Suprapubic skin (tissue), 4 donors: ENCODE data around the gene ACO2. TPM values are rescaled to one million over a fixed set of nuclear protein-coding genes. Genes with fewer than 3 reads are reported as not detected.
"Not testable (repeated sequence)": the region's sequence is repeated elsewhere in the genome, so short reads cannot be mapped to it uniquely, and the experiment has no call there.

Source experiments
- DNase-seq, 2 donors: peaks; one replicate each; pipeline ENCODE4 v3.0.0-alpha.2; 2019; ENCODE audit warnings: low spot score in 2 of 2
- H3K27ac ChIP-seq: fragments of 200-600 bp; sonication (generic); one replicate; pipeline ENCODE4 v1.5.1; 2019
- H3K27me3 ChIP-seq: fragments of 200-600 bp; sonication (generic); one replicate; pipeline ENCODE4 v1.5.1; 2019
- H3K36me3 ChIP-seq: fragments of 200-600 bp; sonication (generic); one replicate; pipeline ENCODE4 v1.5.1; 2019
- H3K4me1 ChIP-seq: fragments of 200-600 bp; sonication (generic); one replicate; pipeline ENCODE4 v1.5.1; 2019
- H3K4me3 ChIP-seq: fragments of 200-600 bp; sonication (generic); one replicate; pipeline ENCODE4 v1.5.1; 2019; ENCODE audit warnings: mild to moderate bottlenecking
- H3K9me3 ChIP-seq: fragments of 200-600 bp; sonication (generic); one replicate; pipeline ENCODE4 v1.5.1; 2019
- CTCF ChIP-seq, 2 donors: fragments of 200-600 bp in 1 of 2; fragments of 450-650 bp in 1 of 2; sonication (generic) in 1 of 2; IDR thresholded peaks; one replicate each; pipeline ENCODE4 v1.5.1; 2016 to 2019; ENCODE audit warnings: antibody characterized with exemption in 2 of 2, mild to moderate bottlenecking in 1 of 2, moderate library complexity in 1 of 2
- EP300 ChIP-seq: sonication (generic); formaldehyde crosslinking; IDR thresholded peaks from one replicate; pipeline ENCODE4 v1.6.1; 2017; ENCODE audit warnings: antibody characterized with exemption
- POLR2A ChIP-seq, 2 donors: fragments of 450-650 bp; IDR thresholded peaks; one replicate each; pipeline ENCODE4 v1.6.1; 2017; ENCODE audit warnings: antibody characterized with exemption in 2 of 2, mild to moderate bottlenecking in 2 of 2, moderate library complexity in 2 of 2
- POLR2AphosphoS5 ChIP-seq, 3 donors: sonication (generic); formaldehyde crosslinking; IDR thresholded peaks; one replicate each; pipeline ENCODE4 v1.6.1; 2017; ENCODE audit warnings: antibody characterized with exemption in 3 of 3
- WGBS: methylation state at CpG from one replicate; pipeline ENCODE4 v1.1.5; 2018; 5-methylcytosine and 5-hydroxymethylcytosine counted together
- total RNA-seq, 4 donors: library from RNA; depleted of rRNA; stranded (reverse); fragments of >200 nt; gene quantifications; one replicate each; pipeline ENCODE4 v1.1.0, GENCODE V29; 2016

Gene ACO2
- total RNA-seq, 4 donors from 2014 or later = 67.4 to 81.9 (median 75.9) TPM

- H3K36me3 ChIP-seq = no peaks in the 10 kb centered on the region
- TF ChIP-seq CTCF (IDR thresholded peaks at IDR 0.05) = no peak
- TF ChIP-seq POLR2AphosphoS5 (IDR thresholded peaks at IDR 0.05) = no peak
- TF ChIP-seq POLR2A (IDR thresholded peaks at IDR 0.05) = no peak
- no peak for TF ChIP-seq EP300
- WGBS = 77% methylated on average over 11 of the region's 11 CpGs
- peaks cover under 1% of the 10 kb centered on the region for H3K4me1 ChIP-seq
- no peak for DNase-seq
- H3K27me3 ChIP-seq = no peaks in the 10 kb centered on the region
- H3K9me3 ChIP-seq = no peaks in the 10 kb centered on the region
- no peak overlapping the region for H3K27ac ChIP-seq
- no peak overlapping the region for H3K4me3 ChIP-seq
These were observed 83.1 kb downstream of the ACO2 start for GRCh38 chr22:41551877-41552582.

- DNase-seq = no peak
- TF ChIP-seq EP300 = no peak
- no peak for TF ChIP-seq POLR2A (IDR thresholded peaks at IDR 0.05)
- no peak for TF ChIP-seq CTCF (IDR thresholded peaks at IDR 0.05)
- no peak for TF ChIP-seq POLR2AphosphoS5 (IDR thresholded peaks at IDR 0.05)
- no peak overlapping the region for H3K27ac ChIP-seq
- no peaks in the 10 kb centered on the region for H3K36me3 ChIP-seq
- H3K4me1 ChIP-seq = peaks cover 6% of the 10 kb centered on the region
- no peaks in the 10 kb centered on the region for H3K9me3 ChIP-seq
- H3K4me3 ChIP-seq = no peak overlapping the region
- peaks cover 14% of the 10 kb centered on the region for H3K27me3 ChIP-seq
- WGBS = 81% methylated on average over 3 of the region's 7 CpGs
These were observed 86.5 kb downstream of the ACO2 start for GRCh38 chr22:41555325-41555982.

DNA sequence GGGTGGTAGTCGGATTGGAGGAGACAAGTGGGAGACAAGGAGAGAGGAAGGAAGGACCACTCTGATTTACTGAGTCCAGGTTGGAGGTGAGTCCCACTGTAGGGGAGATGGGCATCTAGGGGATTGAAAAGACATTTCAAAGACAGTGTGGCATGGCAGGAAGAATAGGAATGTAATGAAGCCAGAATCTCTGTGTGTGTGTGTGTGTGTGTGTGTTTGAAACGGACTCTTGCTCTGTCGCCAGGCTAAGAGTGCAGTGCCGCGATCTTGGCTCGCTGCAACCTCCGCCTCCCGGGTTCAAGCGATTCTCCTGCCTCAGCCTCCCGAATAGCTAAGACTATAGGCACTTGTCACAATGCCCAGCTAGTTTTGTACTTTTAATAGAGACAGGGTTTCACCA, 87.6 kb downstream of the ACO2 start:
- no peaks in the 10 kb centered on the region for H3K36me3 ChIP-seq
- WGBS = 86% methylated on average over 10 of the region's 10 CpGs
- H3K4me3 ChIP-seq = no peak overlapping the region
- TF ChIP-seq CTCF (IDR thresholded peaks at IDR 0.05) (no peak), POLR2AphosphoS5 (IDR thresholded peaks at IDR 0.05) (no peak), POLR2A (IDR thresholded peaks at IDR 0.05) (no peak)
- H3K4me1 ChIP-seq = peaks cover 6% of the 10 kb centered on the region
- H3K27me3 ChIP-seq = peaks cover 21% of the 10 kb centered on the region
- no peak overlapping the region for H3K27ac ChIP-seq
- no peak for DNase-seq
- H3K9me3 ChIP-seq = no peaks in the 10 kb centered on the region

- peaks cover 6% of the 10 kb centered on the region for H3K4me1 ChIP-seq
- peaks cover 21% of the 10 kb centered on the region for H3K27me3 ChIP-seq
- no peaks in the 10 kb centered on the region for H3K9me3 ChIP-seq
- 55% methylated on average over 18 of the region's 19 CpGs for WGBS
- H3K36me3 ChIP-seq = no peaks in the 10 kb centered on the region
- TF ChIP-seq EP300 (no peak), CTCF (IDR thresholded peaks at IDR 0.05) (no peak), POLR2A (IDR thresholded peaks at IDR 0.05) (no peak), POLR2AphosphoS5 (IDR thresholded peaks at IDR 0.05) (no peak)
- H3K4me3 ChIP-seq = no peak overlapping the region
- no peak overlapping the region for H3K27ac ChIP-seq
- DNase-seq = no peak
These were observed 88.7 kb downstream of the ACO2 start for GRCh38 chr22:41557401-41558240.

- H3K4me1 ChIP-seq, H3K4me3 ChIP-seq, DNase-seq, H3K27ac ChIP-seq, H3K9me3 ChIP-seq, H3K36me3 ChIP-seq: not testable (repeated sequence)
- peaks cover 21% of the 10 kb centered on the region for H3K27me3 ChIP-seq
- WGBS = 91% methylated on average over 13 of the region's 13 CpGs
These were observed 89.3 kb downstream of the ACO2 start for GRCh38 chr22:41558241-41558630.
